D721Med (cell line): ENCODE measurements around the gene CDH4.

ENCODE experiments used
- DNase-seq: peaks from one replicate; pipeline ENCODE4 v3.0.0; 2011; ENCODE audit warnings: low spot score; ENCODE audit not compliant: insufficient read length
- FAIRE-seq: peaks from 2 replicates; lab custom pipeline; 2011; peaks lifted over from hg19 to GRCh38; lab: Jason Lieb, UNC
- CTCF ChIP-seq: IDR thresholded peaks from 2 replicates; pipeline ENCODE4 v1.5.1; 2012; ENCODE audit warnings: mild to moderate bottlenecking, control low read depth; ENCODE audit not compliant: insufficient read depth; ENCODE audit errors: missing control alignments

Gene CDH4

DNA sequence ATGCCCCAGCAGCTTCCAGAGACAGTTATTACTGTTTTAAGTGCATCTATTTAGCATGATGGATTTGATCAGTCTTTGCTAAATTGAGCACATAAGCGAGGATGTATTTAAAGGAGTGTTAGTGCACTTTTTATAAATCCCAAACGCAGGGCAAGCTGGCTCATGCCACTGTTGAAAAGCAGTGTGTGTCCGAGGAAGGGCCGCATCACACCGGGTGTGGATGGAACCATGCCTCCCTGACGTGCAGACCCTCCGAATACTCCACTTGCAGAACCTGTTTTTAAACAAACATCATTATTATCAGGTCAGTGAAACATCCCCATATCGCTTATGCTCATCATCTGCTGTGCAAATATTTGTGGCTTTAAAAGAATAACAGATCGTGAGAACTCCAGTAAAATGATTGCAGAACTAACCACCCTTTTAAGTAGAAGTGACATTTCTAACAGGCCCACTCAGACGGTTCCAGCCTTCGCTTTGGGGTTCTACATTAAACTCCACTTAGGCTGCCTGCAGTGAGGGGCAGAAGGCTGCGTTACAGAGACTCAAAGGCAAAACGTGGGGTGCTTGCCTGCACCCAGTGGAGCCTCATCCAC, 190.1 kb downstream of the CDH4 start:
- no peak for FAIRE-seq
- DNase-seq = no peak
- no peak for TF ChIP-seq CTCF

GRCh38 chr20:61442718-61443117, 190.7 kb downstream of the CDH4 start:
- no peak for FAIRE-seq
- TF ChIP-seq CTCF = no peak

GRCh38 chr20:61443443-61444126, 191.5 kb downstream of the CDH4 start:
- TF ChIP-seq CTCF = no peak
- DNase-seq (no peak), FAIRE-seq (no peak)

More at GRCh38 chr20:61442718-61443117, 190.7 kb downstream of the CDH4 start:
- no peak for DNase-seq

GRCh38 chr20:61444637-61445036, 192.6 kb downstream of the CDH4 start:
- TF ChIP-seq CTCF = no peak
- no peak for FAIRE-seq

GRCh38 chr20:61445138-61445537, 193.1 kb downstream of the CDH4 start:
- TF ChIP-seq CTCF = no peak
- FAIRE-seq = no peak
- DNase-seq = no peak

More at GRCh38 chr20:61444637-61445036, 192.6 kb downstream of the CDH4 start:
- DNase-seq = no peak

GRCh38 chr20:61445741-61446140, 193.7 kb downstream of the CDH4 start:
- FAIRE-seq = no peak
- no peak for TF ChIP-seq CTCF
- DNase-seq = no peak

GRCh38 chr20:61447952-61448351, 195.9 kb downstream of the CDH4 start:
- no peak for DNase-seq
- no peak for FAIRE-seq
- no peak for TF ChIP-seq CTCF
